Mucosa of gallbladder (tissue), 1 donor: ENCODE results near the gene SLC4A11. TPM values are rescaled to one million over a fixed set of nuclear protein-coding genes. Genes with fewer than 3 reads are reported as not detected.

Experiments
- DNase-seq: peaks from one replicate; pipeline ENCODE4 v3.0.0-alpha.2; 2020; ENCODE audit warnings: low spot score
- total RNA-seq: library from RNA; stranded (reverse); gene quantifications from one replicate; pipeline ENCODE4 v1.2.1, GENCODE V29; 2021
- donor health status: DM: no; HTN: no; CAD: no.

SLC4A11 gene
- total RNA-seq, 1 donor from 2014 or later = 4.8 TPM

- no peak for DNase-seq
Measured at GRCh38 chr20:3246682-3247081, 7.7 kb upstream of the SLC4A11 start.

GRCh38 chr20:3245711-3246110, 6.7 kb upstream of the SLC4A11 start:
- no peak for DNase-seq

GRCh38 chr20:3245156-3245555, 6.2 kb upstream of the SLC4A11 start:
- no peak for DNase-seq

- no peak for DNase-seq
Measured at GRCh38 chr20:3244613-3245012, 5.6 kb upstream of the SLC4A11 start.

- no peak for DNase-seq
Measured at GRCh38 chr20:3243718-3244358, 4.8 kb upstream of the SLC4A11 start.

- no peak for DNase-seq
Measured at GRCh38 chr20:3242172-3242692, 3.2 kb upstream of the SLC4A11 start.

- no peak for DNase-seq
Measured at GRCh38 chr20:3240776-3241363, 1.9 kb upstream of the SLC4A11 start.

GRCh38 chr20:3239867-3240775, 1.1 kb upstream of the SLC4A11 start:
- no peak for DNase-seq

- DNase-seq = no peak
Measured at GRCh38 chr20:3238616-3239025, 369 bp downstream of the SLC4A11 start.

- no peak for DNase-seq
Measured at GRCh38 chr20:3237958-3238615, 903 bp downstream of the SLC4A11 start.

- DNase-seq = no peak
Measured at GRCh38 chr20:3237011-3237957, 1.7 kb downstream of the SLC4A11 start.

- DNase-seq = no peak
Measured at GRCh38 chr20:3235666-3236324, 3.2 kb downstream of the SLC4A11 start.

- no peak for DNase-seq
Measured at GRCh38 chr20:3233991-3234498, 4.9 kb downstream of the SLC4A11 start.

- DNase-seq = no peak
Measured at GRCh38 chr20:3233131-3233990, 5.6 kb downstream of the SLC4A11 start.

GRCh38 chr20:3231889-3232588, 7.0 kb downstream of the SLC4A11 start:
- no peak for DNase-seq

GRCh38 chr20:3231116-3231515, 7.9 kb downstream of the SLC4A11 start:
- no peak for DNase-seq

- DNase-seq = no peak
Measured at GRCh38 chr20:3229798-3230197, 9.2 kb downstream of the SLC4A11 start.

GRCh38 chr20:3229158-3229557, 9.8 kb downstream of the SLC4A11 start:
- DNase-seq = no peak

- no peak for DNase-seq
Measured at GRCh38 chr20:3228750-3229032, 10.3 kb downstream of the SLC4A11 start.
